K562 (cell line): ENCODE results near the gene ZNF546. TPM values are rescaled to one million over a fixed set of nuclear protein-coding genes. Genes with fewer than 3 reads are reported as not detected.

ENCODE experiments used
- ASH1L ChIP-seq: fragments of 450-650 bp; IDR thresholded peaks from 2 replicates; pipeline ENCODE4 v1.6.1; 2018; ENCODE audit warnings: borderline replicate concordance, mild to moderate bottlenecking, low read depth; ENCODE audit not compliant: partially characterized antibody
- CREB3L1 ChIP-seq: fragments of 450-650 bp; IDR thresholded peaks from 2 replicates; pipeline ENCODE4 v1.6.1; 2014; ENCODE audit warnings: low read depth, mild to moderate bottlenecking, moderate library complexity, borderline replicate concordance
- EHMT2 ChIP-seq: fragments of 450-650 bp; IDR thresholded peaks from 2 replicates; pipeline ENCODE4 v1.6.1; 2018; ENCODE audit warnings: antibody characterized with exemption
- ESRRA ChIP-seq: fragments of 450-650 bp; IDR thresholded peaks from 2 replicates; pipeline ENCODE4 v1.6.1; 2014; ENCODE audit warnings: low read depth, mild to moderate bottlenecking, moderate library complexity, borderline replicate concordance
- HDAC1 ChIP-seq, 2 experiments: fragments of 450-650 bp; IDR thresholded peaks; 2 replicates each; pipeline ENCODE4 v1.6.1; 2016 to 2017; ENCODE audit warnings: inconsistent platforms in 1 of 2, mild to moderate bottlenecking in 1 of 2, moderate library complexity in 1 of 2
- HNRNPLL ChIP-seq: fragments of 200-400 bp; formaldehyde crosslinking; IDR thresholded peaks from 2 replicates; pipeline ENCODE4 v1.6.1; 2017; ENCODE audit warnings: low read length, low read depth, mild to moderate bottlenecking; ENCODE audit not compliant: poor library complexity, severe bottlenecking
- L3MBTL2 ChIP-seq: fragments of 450-650 bp; IDR thresholded peaks from 2 replicates; pipeline ENCODE4 v1.6.1; 2016; ENCODE audit warnings: mild to moderate bottlenecking, moderate library complexity
- MCM3 ChIP-seq: fragments of 450-650 bp; IDR thresholded peaks from 2 replicates; pipeline ENCODE4 v1.6.1; 2016
- MLLT1 ChIP-seq, 2 experiments: fragments of 450-650 bp; IDR thresholded peaks; 2 replicates each; pipeline ENCODE4 v1.6.1; 2016
- NRF1 ChIP-seq, 2 experiments: fragments of 450-650 bp; IDR thresholded peaks in 1 of 2; conservative IDR thresholded peaks in 1 of 2; 2 replicates each; pipeline ENCODE4 v1.6.1; 2014; ENCODE audit warnings: mild to moderate bottlenecking in 2 of 2
- STAG1 ChIP-seq: sonication (generic); formaldehyde crosslinking; IDR thresholded peaks from 2 replicates; pipeline ENCODE4 v1.5.0; 2020; ENCODE audit warnings: missing genetic modification reagents, borderline replicate concordance
- TBP ChIP-seq: optimal IDR thresholded peaks from 2 replicates; pipeline ENCODE3; 2011; ENCODE audit warnings: low read depth, low read length, improper control_type of control experiment
- XRCC3 ChIP-seq: fragments of 450-650 bp; IDR thresholded peaks from 2 replicates; pipeline ENCODE4 v1.6.1; 2017; ENCODE audit warnings: mild to moderate bottlenecking, moderate library complexity
- XRCC4 ChIP-seq: IDR thresholded peaks from one replicate; pipeline ENCODE4 v1.6.1; 2011; ENCODE audit not compliant: insufficient read depth, insufficient read length; ENCODE audit errors: extremely low read depth
- ZBTB1 ChIP-seq: sonication (generic); formaldehyde crosslinking; IDR thresholded peaks from 2 replicates; pipeline ENCODE4 v1.8.1; 2023; ENCODE audit warnings: missing genetic modification reagents, low read depth, mild to moderate bottlenecking, borderline replicate concordance
- ZBTB40 ChIP-seq, 2 experiments: fragments of 450-650 bp in 1 of 2; sonication (generic) in 1 of 2; formaldehyde crosslinking in 1 of 2; IDR thresholded peaks; 2 replicates each; pipeline versions ENCODE4 v1.7.1 to v1.9.0; 2016 to 2022; ENCODE audit warnings: inconsistent platforms in 1 of 2, mild to moderate bottlenecking in 1 of 2, missing genetic modification reagents in 1 of 2
- polyA plus RNA-seq, 8 experiments: library from polyadenylated mRNA; depleted of rRNA in 4 of 8; stranded (reverse) in 5 of 8; unstranded in 3 of 8; fragments of >200 nt; fragmentation: Nextera tagmentation in 2 of 8; fragmentation: Illumina TruSeq in 1 of 8; extraction: Ambion mirVana in 2 of 8; extraction: Trizol in 1 of 8; gene quantifications; 2 replicates each; pipeline versions ENCODE4 v1.2.1 to v1.2.3, GENCODE V29; 2011 to 2014; ENCODE audit warnings: inconsistent platforms in 1 of 8, missing spikeins in 1 of 8
- total RNA-seq, 7 experiments: library from RNA; depleted of rRNA in 6 of 7; stranded (reverse); fragments of >200 nt in 6 of 7; fragmentation: Illumina TruSeq in 2 of 7; extraction: Trizol in 2 of 7; gene quantifications; 2 replicates each; pipeline versions ENCODE4 v1.2.1 to v1.2.3, GENCODE V29; 2011 to 2021; ENCODE audit warnings: low replicate concordance in 1 of 7

ZNF546 gene
- total and polyA plus RNA-seq, 9 of the 15 experiments (the other 6 are each of a cell fraction or from before 2014, with no cell fraction given) = 0.73 to 5.1 (median 2.2) TPM

- TF ChIP-seq ZBTB40 (IDR thresholded peaks at IDR 0.05) = peak; percentile 95
- TF ChIP-seq ZBTB40 (CRISPR knock-in tag; IDR thresholded peaks at IDR 0.05) = no peak
- peak; percentile 92 for TF ChIP-seq L3MBTL2
- no peak for TF ChIP-seq MLLT1 (IDR thresholded peaks at IDR 0.05)
- TF ChIP-seq XRCC3 = no peak
- no peak for TF ChIP-seq MCM3
- peak; percentile 32; the same call in 1 of the 2 replicates for TF ChIP-seq CREB3L1
- no peak; the same call in 1 of the 2 replicates for TF ChIP-seq STAG1 (CRISPR knock-in tag)
- TF ChIP-seq ASH1L = no peak
- peak; percentile 60 for TF ChIP-seq ESRRA
- TF ChIP-seq NRF1 (conservative IDR thresholded peaks at IDR 0.05 in 1 of 2, IDR thresholded peaks at IDR 0.05 in 1 of 2) = peak; percentile 75 to 80
- peak; percentile 16 for TF ChIP-seq TBP
- peak in 1 of 2 experiments; percentile 46; a peak in 1 of 4 replicates for TF ChIP-seq HDAC1 (IDR thresholded peaks at IDR 0.05)
- no peak for TF ChIP-seq ZBTB1 (CRISPR knock-in tag)
- peak; percentile 72; the same call in 1 of the 2 replicates for TF ChIP-seq EHMT2
- peak; percentile 43 for TF ChIP-seq HNRNPLL
- no peak for TF ChIP-seq XRCC4
Observed at GRCh38 chr19:40055832-40056504, 59.1 kb downstream of the ZNF546 start, which contains the start of gene ZNF780B (continued).
